Smooth muscle cell of trachea (primary cell): ENCODE results near the gene TRRAP. TPM values are rescaled to one million over a fixed set of nuclear protein-coding genes. Genes with fewer than 3 reads are reported as not detected.

Experiments used
- total RNA-seq: library from RNA; depleted of rRNA; stranded (reverse); fragments of >200 nt; gene quantifications from 2 replicates; pipeline ENCODE4 v1.2.1, GENCODE V29; 2014

Gene TRRAP
- 25.3 and 28.4 TPM in 2 replicates for total RNA-seq

DNA sequence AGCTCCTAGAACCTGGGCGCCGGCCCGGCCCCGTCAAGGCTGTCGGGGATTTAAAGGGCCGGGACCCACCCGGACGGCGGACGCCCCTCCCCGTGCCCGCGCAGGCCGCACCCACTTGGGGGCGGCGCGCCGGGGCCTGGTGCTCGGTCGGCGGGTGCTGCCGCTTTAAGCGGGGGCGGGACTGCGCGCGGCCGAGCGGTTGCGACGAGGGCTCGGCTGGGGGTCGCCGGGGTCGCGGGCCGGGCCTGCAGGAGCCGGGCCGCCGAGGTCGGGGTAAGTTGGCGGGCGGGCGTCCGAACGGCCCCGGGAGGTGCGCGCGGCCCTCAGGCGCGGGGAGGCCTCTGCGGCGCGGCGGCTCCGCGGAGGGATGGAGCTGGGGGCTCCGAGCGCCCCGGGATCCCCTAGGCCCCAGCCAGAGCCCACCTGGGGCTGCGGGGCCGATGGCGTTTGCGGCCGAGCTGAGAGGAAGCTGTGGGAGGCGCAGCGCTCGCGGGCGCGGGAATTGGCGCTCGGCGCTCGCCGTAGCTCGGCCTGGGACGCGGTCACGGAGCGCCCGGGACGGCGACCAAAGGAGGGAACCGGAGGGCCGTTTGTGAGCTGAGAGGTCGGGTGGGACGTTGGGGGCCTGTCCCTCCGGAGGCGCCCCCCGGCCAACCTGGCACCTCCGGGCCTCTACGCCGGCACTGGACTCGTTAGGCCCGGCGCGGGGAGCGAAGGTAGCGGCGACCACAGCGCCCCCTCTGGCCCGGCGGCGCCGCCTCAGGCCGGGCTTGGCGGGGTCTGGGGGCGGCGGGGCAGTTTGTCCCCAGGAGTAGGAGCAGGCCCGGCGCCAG, at the start of gene TRRAP:
Gene TRRAP (plus strand): TSS at position 168 of the 833 bp plus-strand sequence. CDS start 2,619 bp downstream, outside the sequence.

DNA sequence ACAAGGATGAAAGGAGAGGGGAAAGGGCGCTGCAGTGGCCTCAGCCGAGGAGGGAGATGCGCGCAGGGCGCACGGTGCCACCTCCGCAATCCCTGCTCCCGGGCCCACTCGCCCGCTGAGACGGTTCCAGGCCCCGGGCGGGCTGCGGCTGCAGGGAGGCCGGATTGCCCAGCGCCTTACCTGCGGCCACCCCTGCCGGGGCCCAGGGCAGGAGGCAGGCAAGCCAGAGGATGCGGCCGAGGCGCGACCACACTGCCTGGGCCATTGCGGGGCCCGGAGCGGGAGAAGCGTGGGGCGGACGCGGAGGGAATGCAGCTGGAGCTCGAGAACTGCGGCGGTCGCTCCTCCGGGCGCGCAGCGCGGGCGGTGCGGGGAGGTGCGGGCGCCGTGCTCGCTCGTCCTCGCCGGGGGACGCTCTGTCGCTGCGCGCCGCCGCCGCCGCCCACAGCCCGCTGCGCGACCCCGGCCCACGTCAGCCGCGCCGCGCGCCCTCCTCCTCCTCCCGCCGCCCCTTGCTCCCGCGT, 8.7 kb upstream of the TRRAP start, which contains the start of gene TMEM130:
Gene TMEM130 (minus strand): TSS at position 418 of the 524 bp plus-strand sequence. CDS start 153 bp downstream, at position 265.

Other genes starting within 250 kb of the TRRAP start
- gene TMEM130, start 8.5 kb upstream of the TRRAP start, total RNA-seq, result 0.44 and 1.7 TPM in 2 replicates